Measurements from ENCODE around the gene NDUFS3. TPM values are rescaled to one million over a fixed set of nuclear protein-coding genes. Genes with fewer than 3 reads are reported as not detected.

NDUFS3 gene
- total and polyA plus RNA-seq, 10 of the 15 experiments (the other 5 are each of a cell fraction or from before 2014, with no cell fraction given): 22.3 to 217 (median 125) TPM

GRCh38 chr11:47615249-47615648 is 36.4 kb downstream of the NDUFS3 start:
- Histone ChIP-seq H3K79me2 (ENCODE audit: control insufficient read depth, insufficient read depth, low read length) (no peaks in the 10 kb centered on the region), H3K27me3 (replicated peaks in 1 of 2; ENCODE audit: control insufficient read depth in 2 of 2, insufficient read depth in 2 of 2, low read length in 1 of 2) (no peaks in the 10 kb centered on the region), H3K9ac (ENCODE audit: control insufficient read depth, insufficient read depth, low read length) (no peak overlapping the region), H4K20me1 (ENCODE audit: control insufficient read depth, insufficient read depth) (no peaks in the 10 kb centered on the region), H3K27ac (ENCODE audit: control insufficient read depth, insufficient read depth) (no peak overlapping the region), H2AFZ (ENCODE audit: control insufficient read depth, low read depth, low read length) (no peak overlapping the region), H3K36me3 (ENCODE audit: control insufficient read depth in 2 of 2, insufficient read depth in 2 of 2, low read length in 1 of 2) (peaks cover 0 to 9% of the 10 kb centered on the region in 2 experiments; a peak in 1 of 4 replicates), H3K4me3 (no peak overlapping the region), H3K4me1 (ENCODE audit: control insufficient read depth, insufficient read depth, low read length) (peaks cover 20% of the 10 kb centered on the region), H3K9me3 (replicated peaks; ENCODE audit: control insufficient read depth, insufficient read depth, low read length) (no peaks in the 10 kb centered on the region), H3K4me2 (ENCODE audit: control insufficient read depth, insufficient read depth) (no peak overlapping the region)
- no TSS peak for BruUV-seq (replicated peaks)
- intact Hi-C loops (cut with micrococcal nuclease; ENCODE audit: unreplicated experiment): no loop called here
- SMC1A ChIA-PET (ENCODE audit: uncharacterized antibody, unreplicated experiment): interaction anchor here (0.7 to 1.1 kb wide), 2 partner anchors 51 to 116 kb away, joined by 3 read pairs; no protein-coding TSS in a partner anchor
- TF ChIP-seq LARP7 (IDR thresholded peaks at IDR 0.05) (no peak), RB1 (IDR thresholded peaks at IDR 0.05; ENCODE audit: borderline replicate concordance) (no peak), ZBED1 (IDR thresholded peaks at IDR 0.05; ENCODE audit: borderline replicate concordance) (no peak), POU2F2 (IDR thresholded peaks at IDR 0.05; ENCODE audit: borderline replicate concordance, low read depth, low read length) (no peak), CTCF (IDR thresholded peaks at IDR 0.05 in 2 of 3, conservative IDR thresholded peaks at IDR 0.05 in 1 of 3; ENCODE audit: control insufficient read depth in 2 of 3, extremely low read depth in 1 of 3, insufficient read depth in 1 of 3, low read depth in 3 of 3, low read length in 3 of 3) (no peak), SREBF1 (IDR thresholded peaks at IDR 0.05; ENCODE audit: low read length) (no peak), NR2F1 (conservative IDR thresholded peaks at IDR 0.05) (no peak), GABPA (IDR thresholded peaks at IDR 0.05; ENCODE audit: low read depth) (no peak), CREB1 (IDR thresholded peaks at IDR 0.05; ENCODE audit: low read depth) (no peak), FOXM1 (IDR thresholded peaks at IDR 0.05; ENCODE audit: low read depth, low read length) (no peak), CHD2 (IDR thresholded peaks at IDR 0.05; ENCODE audit: borderline replicate concordance, low read depth, low read length) (no peak), MLLT1 (IDR thresholded peaks at IDR 0.05) (no peak), RAD51 (IDR thresholded peaks at IDR 0.05) (no peak), POLR2AphosphoS5 (IDR thresholded peaks at IDR 0.05; ENCODE audit: low read length) (no peak)
- DNase-seq (ENCODE audit: low read depth, low spot score) (no peak), ATAC-seq (no peak), FAIRE-seq (no peak)
- CTCF ChIA-PET: interaction anchor here (2.6 kb wide), 1 partner anchor 8 kb away, joined by 13 read pairs; no protein-coding TSS in a partner anchor
- in situ Hi-C loops (cut with MboI): no loop called here
- POLR2A ChIA-PET: interaction anchor here (0.7 kb wide), 2 partner anchors 138 to 445 kb away, joined by 3 to 8 read pairs; no protein-coding TSS in a partner anchor
- RAD21 ChIA-PET (ENCODE audit: unreplicated experiment): interaction anchor here (1.0 kb wide), 1 partner anchor 162 kb away, joined by 3 read pairs; no protein-coding TSS in a partner anchor
